HG03457 (cell line): ENCODE data around the gene BRINP3.
"Not testable (repeated sequence)": the region's sequence is repeated elsewhere in the genome, so short reads cannot be mapped to it uniquely, and the experiment has no call there.

Source experiments
- ATAC-seq: cut with Tn5 transposase; IDR thresholded peaks from one replicate; pipeline ENCODE4 v1.9.1; 2021; ENCODE audit warnings: moderate number of reproducible peaks; ENCODE audit not compliant: unreplicated experiment

The BRINP3 gene

DNA sequence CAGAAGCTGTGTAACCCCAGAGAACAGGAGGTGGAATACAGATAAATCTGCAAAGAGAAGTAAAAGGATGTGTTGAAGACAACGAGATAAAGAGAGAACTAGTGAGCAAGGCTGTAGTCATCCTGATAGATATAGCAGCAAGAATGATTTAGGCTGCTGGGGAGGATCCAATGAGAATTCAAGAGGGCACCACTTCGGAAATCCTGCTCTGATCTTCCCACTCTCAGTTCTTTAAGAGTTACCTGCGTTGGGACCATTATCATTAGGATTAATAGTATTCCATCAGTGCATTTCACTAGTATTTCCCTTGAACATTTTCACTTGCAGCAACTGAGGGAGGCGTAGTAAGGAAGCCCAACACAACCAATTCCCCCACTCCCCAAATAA is at the start of gene BRINP3:
BRINP3 (minus strand) TSS at position 103 of the 387 bp plus-strand sequence.
- no peak for ATAC-seq

DNA sequence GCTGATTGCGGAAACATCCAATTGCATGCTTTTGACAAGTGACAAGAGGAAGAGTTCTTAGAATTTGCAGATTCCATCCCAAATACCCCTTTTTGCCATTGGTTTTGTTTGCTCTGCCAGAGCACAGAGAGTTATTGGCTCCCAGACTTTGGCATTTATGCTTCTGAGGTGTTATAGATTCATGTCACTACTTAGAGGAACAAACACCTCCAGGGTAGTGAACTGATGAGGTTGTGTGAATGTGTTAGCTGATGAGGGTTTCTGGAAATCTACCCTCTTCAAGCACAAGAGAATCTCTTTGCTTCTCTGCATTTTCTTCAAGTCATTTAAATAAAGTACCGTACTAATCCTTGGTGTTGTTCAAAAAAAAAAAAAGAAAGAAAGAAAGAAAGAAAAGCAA is 33.9 kb upstream of the BRINP3 start:
- no peak for ATAC-seq

DNA sequence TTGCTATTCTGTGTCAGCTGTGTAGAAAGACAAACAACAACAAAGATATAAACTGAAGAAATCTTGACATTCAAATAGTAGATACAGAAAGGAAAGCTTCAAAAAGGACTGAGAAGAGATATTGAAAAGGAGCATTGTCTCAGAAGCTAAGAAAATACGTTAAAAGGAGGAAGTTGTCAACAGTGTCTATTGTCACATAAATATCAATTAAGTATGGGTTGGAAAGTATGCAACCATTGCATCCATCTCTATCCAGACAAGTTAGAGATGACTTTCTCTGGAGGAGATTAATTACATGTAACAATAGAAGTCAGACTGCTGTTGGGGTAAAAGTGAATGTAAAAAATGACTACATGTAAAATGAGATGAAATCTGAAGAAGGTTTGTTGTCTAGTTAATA is 29.7 kb upstream of the BRINP3 start:
- no peak for ATAC-seq

DNA sequence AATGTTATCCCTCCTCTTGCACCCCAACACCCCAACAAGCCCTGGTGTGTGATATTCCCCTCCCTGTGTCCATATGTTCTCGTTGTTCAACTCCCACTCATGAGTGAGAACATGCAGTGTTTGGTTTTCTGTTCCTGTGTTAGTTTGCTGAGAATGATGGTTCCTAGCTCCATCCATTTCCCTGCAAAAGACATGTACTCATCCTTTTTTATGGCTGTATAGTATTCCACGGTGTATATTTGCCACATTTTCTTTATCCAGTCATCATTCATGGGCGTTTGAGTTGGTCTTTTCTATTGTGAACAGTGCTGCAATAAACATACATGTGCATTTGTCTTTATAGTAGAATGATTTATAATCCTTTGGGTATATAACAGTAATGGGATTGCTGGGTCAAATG is 26.9 kb upstream of the BRINP3 start:
- ATAC-seq = not testable (repeated sequence)

DNA sequence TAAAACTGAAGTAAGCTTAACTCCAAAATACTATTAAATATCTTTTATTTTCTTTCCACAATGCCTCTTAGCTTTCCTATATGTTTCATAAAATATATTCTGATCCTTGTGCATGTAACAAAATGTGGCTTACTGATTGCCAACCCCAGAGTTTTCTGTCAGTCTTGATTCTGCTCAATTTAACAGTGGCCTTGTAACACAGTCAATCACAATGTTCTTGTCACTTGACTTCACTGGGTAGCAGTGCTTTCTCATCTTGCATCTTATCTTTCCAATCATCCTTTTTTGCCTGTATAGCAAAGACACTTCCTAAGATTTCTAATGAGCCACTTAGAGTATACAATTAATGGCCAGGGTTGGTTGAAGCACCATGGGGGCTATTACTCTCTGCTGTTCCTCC is 19.9 kb upstream of the BRINP3 start:
- no peak for ATAC-seq

DNA sequence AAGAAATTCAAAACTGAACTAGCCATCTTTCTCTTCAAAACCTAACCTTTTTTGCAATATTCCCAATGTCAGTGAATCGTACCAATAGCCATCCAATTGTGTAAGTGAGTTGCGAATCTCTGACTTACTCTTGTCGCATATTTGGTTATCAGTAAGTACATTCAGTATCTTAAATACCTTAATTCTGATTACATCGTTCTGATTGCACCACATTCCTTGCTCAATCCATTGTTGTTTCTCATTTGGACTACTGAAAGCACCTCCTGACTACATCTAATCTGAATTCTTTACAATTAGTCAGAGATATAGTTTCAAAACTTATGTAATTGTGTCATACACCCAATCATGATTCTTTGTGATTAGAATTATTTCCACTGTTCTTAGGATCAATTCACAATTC is 16.8 kb upstream of the BRINP3 start:
- ATAC-seq = no peak

DNA sequence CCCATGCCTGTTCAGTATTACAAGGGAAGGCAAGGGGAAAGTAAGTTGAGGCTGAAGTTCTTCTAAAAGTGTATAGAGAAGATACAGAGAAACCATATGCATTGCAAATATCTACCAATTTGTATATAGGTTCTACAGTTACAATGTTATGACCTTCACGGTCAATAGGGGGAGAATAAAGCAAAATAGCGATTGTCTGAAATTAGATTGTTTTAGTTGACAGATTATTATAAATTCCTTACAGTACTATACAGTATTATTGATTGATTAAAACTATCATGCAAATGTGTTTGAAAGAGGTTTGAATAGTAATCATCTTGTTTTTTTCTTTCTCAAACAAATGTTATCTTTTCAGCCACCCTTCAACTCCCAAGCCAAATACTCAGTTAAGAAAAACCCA is 13.7 kb upstream of the BRINP3 start:
- no peak for ATAC-seq

DNA sequence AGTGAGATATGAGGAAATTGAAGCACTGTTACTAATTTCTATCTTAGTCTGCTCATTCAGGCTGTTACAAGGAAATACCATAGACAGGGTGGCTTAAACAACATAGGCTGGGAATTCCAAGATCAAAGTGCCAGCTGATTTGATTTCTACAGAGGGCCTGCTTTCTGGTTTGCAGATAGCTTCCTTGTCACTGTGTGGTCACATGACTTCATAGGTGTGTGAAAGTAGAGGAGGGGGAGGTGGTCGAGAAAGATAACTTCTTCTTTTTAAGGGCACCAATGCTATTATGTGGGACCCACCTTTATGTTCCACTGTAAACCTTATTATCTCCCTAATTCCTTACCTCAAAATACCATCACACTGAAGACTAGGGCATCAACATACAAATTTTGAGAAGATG is 6.4 kb upstream of the BRINP3 start:
- ATAC-seq = no peak

DNA sequence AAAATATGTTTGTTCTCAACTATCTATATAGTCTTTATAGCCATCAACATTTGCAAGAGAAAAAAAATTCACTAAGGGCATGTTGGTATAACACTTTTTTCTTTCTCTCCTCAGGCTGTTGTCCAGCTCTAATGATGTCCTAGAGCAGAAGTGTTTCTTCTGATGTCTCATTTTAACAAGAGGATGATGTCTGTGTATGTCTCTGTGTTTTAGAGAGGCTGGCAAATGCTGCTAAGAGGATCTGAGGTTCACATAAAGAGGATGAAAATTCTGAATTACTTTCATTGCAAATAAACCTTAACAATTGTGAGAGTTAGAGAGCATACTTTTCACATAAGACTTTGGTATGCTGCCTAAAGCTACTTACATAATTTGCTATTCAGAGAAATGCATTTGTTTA is 2.6 kb upstream of the BRINP3 start:
- no peak for ATAC-seq

DNA sequence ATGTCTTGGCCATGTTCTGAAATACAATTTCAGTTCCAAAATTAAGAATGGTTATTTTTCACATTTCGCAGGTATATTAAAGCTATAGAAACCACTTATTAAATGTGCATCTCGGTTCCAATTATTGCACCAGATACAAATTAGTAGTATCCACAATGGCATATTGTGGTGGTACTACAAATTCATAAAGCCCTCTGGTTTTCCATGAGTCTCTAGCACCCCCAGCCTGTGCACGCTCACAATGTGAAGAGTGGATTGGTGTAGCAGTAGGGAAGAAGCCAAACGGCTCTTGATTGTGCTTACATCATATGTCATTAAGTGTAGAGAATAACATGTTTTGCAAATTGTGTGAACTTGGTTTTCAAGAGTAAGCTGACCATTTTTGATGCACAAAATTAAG is 1.9 kb upstream of the BRINP3 start:
- ATAC-seq = no peak

DNA sequence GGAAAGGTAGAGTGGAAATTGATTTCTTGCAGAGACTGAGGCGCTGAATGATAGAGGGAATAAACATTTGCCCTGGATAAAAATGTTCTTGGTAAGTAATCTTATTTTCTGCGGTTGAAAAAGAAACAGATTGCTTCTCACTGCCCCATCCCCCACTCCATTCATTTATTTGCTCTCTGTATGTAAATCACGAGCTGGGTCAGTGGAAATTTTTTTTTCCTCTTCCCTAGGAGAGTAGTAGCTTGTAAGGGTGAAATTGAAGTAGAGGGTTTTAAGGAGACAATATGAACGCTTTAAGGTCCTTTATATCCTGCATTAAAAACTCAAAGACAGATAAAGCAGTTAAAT is 1.4 kb upstream of the BRINP3 start:
- no peak for ATAC-seq

DNA sequence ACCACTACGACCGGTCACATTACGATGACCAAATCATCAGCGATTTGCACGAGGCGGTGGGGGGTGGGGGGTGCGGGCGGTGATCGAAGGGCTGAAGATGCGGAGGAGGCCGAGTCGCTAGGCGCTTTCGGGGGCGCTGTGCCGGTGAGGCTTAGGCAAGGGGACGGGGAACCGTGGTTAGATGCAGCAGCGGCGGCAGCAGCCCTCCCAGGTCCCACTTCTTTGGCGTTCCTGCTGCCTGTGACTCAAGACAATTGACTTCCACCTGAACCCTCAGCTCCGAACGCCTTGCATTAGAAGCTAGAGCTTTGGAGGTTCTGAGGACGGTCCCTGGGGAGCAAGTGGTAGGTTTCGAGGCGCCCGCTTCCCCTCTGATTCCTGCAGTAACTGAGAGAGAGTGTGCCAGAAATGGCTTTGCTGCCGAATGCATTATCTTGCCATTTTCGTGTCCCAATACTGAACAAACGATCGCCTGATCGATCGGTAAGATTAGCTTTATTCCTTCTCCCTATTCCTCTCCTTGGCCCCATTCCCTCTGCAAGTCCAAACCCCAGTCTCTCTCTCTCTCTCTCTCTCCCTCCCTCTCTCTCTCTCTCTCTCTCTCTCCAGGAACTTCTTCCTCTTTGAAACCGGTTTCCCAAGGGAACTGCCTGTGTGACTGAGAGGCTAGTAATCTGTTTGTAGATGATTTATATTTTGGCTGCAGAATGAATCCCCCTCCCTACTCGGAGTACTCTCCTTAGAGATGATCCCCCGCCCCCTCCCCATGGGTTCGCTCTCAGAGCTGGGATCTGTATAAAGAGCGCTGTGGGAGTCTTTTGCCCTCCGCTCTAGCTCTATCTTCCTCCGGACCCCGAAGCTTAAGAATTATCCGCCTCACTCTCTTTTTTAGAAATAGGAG is 735 bp upstream of the BRINP3 start:
- ATAC-seq = no peak

DNA sequence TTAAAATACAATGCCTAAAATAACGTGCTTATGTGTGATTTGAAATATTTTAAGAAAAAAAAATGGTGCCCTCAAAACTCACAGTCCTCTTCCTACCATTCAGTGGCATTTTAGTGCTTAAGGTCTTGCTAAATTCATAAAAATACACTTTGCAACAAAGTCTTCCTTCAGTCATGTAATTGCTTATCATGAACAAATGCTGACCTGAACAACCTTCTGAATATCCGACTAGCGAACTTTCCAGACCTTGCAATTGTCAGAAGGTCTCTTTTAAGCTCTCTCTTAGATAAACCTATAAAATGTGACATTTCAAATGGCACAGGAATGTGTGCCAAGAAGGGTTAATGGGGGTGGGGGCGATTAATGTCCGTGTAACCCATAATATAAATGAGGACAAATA is 858 bp downstream of the BRINP3 start:
- no peak for ATAC-seq

DNA sequence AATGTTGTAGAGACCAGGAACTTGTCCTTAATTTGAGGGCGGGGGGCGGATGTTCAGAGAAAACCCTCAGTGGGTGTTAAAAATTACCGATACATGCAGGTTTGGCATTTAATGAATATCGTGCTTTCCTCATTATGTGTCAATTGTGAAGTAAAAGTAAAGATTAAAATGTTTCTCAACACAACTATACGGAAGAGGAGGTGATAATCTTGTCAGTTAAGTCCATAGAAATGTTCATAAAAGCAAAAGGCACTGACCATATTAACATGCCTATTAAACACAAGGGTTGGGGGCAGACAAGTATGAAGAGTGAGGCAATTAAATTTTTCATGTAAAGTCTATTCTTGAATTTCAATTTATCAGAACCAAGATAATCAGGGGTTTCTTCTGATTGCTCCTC is 1.3 kb downstream of the BRINP3 start:
- ATAC-seq = no peak

DNA sequence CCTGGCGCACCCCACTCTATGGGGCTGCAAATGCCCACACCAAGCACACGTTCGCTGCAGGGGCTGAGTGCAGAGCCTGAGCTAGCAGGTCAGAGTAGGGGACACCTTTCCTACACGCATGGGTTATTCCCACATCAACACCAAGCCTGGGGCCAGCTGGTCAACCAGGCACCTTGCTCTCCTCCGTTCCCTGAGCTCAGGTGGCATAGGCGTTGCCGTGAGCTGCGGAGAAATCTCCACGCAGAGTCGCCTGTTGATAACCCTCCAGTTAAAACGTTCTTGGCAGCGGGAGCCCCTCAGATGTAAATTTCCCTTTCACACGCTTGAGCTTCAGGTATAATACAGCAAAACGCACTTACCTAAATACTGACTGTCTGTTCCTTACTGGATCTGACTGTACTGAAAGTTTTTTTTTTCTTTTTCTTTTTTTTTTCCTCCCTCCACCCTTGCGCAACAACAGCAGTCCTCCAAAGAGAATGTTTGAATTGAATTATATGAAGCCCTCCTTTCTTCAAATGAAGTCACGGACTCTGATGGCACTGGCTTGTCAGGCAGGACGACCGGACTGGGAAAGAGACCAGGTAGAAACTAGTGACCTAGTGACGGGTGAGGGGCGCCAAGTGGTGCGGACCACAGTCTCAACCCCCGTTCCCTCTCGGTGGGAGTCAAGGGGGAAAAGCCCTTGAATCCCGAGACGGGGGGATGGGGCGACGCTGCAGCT is 2.1 kb downstream of the BRINP3 start:
- no peak for ATAC-seq

DNA sequence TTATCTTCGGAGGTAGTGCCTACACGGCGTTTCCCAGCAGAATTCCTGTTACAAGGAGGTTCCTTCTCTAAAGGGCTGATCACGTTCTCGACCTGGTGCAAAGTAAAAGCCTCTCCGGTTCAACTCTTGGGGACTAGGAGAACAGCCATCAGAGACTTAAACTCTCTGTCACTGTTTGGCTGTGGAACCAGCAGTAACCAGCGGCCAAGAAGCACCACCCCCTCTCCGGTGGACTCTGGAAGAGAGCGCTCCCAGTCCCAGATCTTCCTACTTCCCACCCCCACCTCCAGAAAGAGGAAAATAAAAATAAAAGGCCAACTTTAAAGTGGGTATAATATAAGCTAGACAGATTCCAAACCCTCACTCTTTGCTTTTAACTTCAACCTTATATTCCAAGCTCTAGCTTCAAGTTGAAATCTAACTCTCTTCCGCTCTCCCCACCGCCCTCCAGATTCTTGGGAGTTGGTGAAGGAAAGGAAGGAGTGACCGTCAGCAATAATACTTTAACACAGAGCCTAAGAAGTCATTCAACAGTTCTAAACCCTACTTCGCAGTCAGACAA is 2.9 kb downstream of the BRINP3 start:
- no peak for ATAC-seq

DNA sequence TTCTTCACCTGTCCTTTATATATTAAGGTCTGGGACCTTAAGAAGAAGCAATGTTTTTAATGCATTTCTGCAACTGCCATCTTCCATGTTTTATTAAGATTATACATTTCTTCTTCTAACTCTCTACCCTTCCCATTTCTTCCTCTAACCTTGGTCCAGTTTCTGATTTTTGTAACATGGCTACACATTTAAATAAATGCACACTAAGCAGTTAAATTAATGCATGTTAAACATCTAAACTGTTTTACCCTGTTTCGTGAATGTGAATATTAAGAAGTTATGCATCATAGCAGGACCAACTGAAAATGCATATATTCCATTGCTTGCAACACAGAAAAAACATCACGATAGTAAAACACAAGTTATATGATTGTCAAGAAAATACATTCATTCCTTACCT is 3.7 kb downstream of the BRINP3 start:
- no peak for ATAC-seq

DNA sequence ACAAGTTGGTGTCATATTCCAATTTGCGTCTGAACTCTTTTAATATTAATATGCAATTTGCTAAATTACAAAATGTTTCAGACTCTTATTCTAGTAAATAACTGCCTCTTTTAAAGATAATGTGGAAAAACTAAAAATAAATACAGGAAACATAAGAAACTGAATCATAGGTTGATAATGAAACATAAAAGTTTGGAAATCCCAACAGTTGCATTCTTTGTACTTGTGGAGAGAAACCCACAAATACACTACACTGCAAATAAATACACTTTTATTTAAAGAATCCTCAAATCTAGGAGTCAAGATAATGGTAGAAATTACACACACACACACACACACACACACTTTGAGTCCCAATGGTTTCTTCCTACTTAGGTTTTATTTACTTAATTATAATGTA is 5.2 kb downstream of the BRINP3 start:
- ATAC-seq = no peak

DNA sequence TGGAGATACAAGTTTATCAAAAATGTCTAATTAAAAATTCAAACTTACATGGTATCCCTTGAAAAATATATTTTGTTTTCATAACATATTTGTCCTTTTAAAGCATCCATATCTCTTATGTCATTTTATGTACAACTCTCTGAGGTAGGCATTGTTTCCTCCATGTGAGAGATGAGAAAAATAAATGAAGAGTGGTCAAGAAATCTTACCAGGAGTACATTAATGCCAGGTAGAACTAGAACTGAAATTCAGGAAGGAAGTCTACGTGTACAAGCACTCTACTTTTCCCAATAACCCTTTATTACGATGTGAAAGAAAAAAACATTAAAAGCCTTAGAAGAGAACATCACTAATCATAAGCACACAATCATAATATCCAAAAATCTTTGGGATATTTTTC is 5.6 kb downstream of the BRINP3 start:
- ATAC-seq = no peak

DNA sequence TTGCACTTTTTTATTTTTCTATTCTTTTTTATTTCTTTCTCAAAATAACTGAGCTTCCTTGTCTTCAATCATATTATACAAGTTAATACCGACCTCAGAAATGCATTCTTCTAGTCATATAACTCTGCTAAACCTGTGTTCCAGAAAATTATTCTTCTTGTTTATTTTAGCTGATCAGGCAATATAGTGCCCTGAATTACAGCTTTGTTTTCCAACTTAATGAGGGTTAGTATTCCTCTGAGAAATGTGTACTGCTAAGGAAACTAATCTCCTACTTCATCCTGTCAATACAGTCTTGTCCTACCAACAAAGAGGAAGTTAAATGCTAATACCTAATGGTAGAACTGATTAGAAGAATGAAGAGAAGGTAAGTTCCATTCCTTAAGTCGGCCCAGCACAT is 13.0 kb downstream of the BRINP3 start:
- ATAC-seq = no peak

DNA sequence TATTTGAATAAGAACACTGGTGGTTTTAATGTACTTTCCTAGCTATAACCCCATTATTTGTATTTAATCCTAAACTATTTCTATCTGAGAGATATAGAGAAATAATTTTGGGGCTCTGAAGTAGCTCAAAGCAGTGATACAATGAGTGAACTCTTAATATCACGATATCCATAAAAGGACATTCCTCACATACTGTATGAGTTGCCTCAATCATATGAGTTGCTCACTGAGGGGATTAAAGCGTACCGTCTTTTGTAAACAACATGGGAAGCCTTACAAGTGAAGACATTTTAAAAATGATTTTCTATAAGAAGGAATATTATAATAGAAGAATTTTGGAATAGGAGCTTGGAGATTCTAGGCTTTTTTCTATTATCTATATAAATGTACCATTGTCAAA is 21.5 kb downstream of the BRINP3 start:
- no peak for ATAC-seq

DNA sequence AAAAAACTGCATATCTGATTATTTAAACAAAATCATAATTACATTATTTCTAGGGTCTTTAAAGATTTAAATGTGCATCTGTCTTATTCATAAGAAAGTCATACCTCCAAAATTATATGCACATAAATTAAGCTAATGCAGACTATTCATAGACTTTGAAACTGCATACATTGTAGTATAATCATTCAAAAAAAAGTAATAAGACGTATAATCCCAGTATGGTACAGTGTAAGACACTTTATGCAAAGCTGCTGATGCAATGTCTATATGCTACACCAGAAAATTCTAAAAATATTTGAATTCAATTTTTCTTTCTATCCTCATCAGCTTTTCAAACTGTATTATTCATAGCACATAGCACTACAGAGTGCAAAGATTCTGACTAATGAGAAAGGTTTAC is 22.0 kb downstream of the BRINP3 start:
- no peak for ATAC-seq
